Activated naive CD4-positive, alpha-beta T cell treated with anti-CD3 and anti-CD28 coated beads, Interleukin-2, amount 50 U/mL, for 72 hours (primary cell): ENCODE data around the gene ASPHD1. TPM values are rescaled to one million over a fixed set of nuclear protein-coding genes. Genes with fewer than 3 reads are reported as not detected.
"Not testable (repeated sequence)": the region's sequence is repeated elsewhere in the genome, so short reads cannot be mapped to it uniquely, and the experiment has no call there.

Experiments
- ATAC-seq, 2 donors: fragments of 150-1000 bp; cut with Tn5 transposase; 2 replicates each; pipeline ENCODE4 v1.10.0; 2021; ENCODE audit warnings: mild to moderate bottlenecking in 2 of 2, moderate library complexity in 2 of 2
- DNase-seq, 2 donors: peaks; one replicate each; pipeline ENCODE4 v3.0.0; 2021 to 2022; ENCODE audit warnings: low spot score in 2 of 2
- H3K27ac Mint-ChIP-seq, 2 donors: one replicate each; pipeline ENCODE4 v1.8.0; 2022; ENCODE audit warnings: mild to moderate bottlenecking in 2 of 2, mixed read lengths in 2 of 2
- H3K36me3 Mint-ChIP-seq, 2 donors: one replicate each; pipeline ENCODE4 v1.8.0; 2022; ENCODE audit warnings: mixed read lengths in 2 of 2
- H3K9me3 Mint-ChIP-seq, 2 donors: one replicate each; pipeline ENCODE4 v1.8.0; 2022; ENCODE audit warnings: mixed read lengths in 2 of 2
- total RNA-seq, 2 donors: library from RNA; stranded (reverse); gene quantifications; one replicate each; pipeline ENCODE4 v1.2.3, GENCODE V29; 2022

Gene ASPHD1
- total RNA-seq, 2 donors from 2014 or later = 1.4 to 3.8 TPM

DNA sequence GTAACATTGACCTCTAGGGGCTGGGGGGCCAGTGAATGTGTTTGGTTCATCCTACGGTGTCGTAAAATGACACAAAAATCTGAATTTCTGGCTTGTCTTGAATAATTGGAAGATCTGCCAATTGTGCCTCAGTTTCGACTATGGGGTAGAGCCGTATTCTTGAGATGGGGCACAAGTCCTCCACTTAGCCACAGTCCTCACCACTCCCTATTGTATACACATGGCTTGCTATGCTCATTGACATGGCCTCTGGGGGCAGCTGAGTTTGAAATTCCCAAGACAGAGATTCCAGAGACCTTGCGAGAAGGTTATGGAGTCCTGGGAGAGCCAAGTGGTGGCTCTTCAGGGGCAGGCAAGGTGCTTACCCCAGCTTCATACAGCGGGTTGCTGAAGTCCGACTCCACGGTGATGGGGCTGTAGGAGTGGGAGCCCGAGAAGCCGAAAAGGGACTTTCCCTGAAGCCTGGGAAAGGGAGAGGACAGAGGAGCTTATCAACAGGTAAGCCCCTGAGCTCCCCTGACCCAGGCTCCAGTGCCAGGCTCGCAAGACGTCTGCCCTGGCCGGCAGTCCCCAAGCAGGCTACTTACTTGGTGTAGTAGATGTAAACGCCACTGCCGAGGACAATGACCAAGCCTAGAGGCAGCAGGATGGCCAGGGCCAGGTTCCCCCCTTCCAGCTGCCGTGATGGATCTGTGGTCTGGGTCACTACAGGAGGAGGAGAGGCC lies 28.3 kb upstream of the ASPHD1 start:
- H3K36me3 Mint-ChIP-seq = no peaks in the 10 kb centered on the region
- no peak overlapping the region for H3K27ac Mint-ChIP-seq
- no peak for ATAC-seq
- no peak for DNase-seq
- H3K9me3 Mint-ChIP-seq = no peaks in the 10 kb centered on the region

DNA sequence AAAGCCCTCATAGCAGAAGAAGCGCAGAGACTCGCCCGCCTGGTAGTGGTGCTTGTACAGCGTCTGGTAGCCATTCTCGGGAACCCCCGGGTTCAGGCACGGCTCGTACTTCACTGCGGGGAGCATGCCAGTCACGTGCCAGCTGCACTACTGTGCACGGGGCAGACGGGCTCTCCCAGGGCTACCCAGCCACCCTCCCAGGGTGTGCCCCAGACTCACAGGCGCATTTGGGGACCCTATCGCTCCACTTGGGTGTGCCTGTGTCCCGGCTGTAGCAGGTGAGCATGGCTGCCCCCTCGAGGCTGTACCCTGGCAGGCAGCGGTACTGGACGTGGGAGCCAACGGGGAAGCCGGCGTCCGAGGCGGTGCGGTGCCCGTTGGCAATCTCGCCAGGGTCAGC lies 27.0 kb upstream of the ASPHD1 start:
- no peaks in the 10 kb centered on the region for H3K9me3 Mint-ChIP-seq
- DNase-seq (no peak), ATAC-seq (no peak)

DNA sequence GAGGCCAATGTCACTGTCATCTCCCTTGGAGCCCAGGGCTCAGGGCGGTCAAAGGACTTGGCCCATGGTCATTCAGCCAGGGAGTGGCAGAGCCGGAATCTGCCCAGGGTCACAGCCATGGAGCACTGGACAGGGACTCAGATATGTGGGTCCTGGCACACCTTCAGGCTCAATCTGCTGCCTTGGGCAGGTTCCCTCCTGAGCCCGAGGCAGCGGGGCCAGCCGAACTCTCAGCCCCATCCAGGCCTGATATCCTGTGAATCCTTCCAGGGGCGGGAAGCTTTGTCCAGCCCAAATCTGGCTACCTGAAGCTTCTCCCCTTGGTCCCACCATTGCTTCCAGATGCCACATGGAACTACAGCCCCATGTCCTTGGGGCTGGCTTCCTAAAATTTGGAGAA lies 25.1 kb upstream of the ASPHD1 start:
- Mint-ChIP-seq H3K27ac (no peak overlapping the region), H3K36me3 (no peaks in the 10 kb centered on the region), H3K9me3 (no peaks in the 10 kb centered on the region)
- no peak for ATAC-seq
- no peak for DNase-seq

More for the DNA sequence above, 27.0 kb upstream of the ASPHD1 start:
- Mint-ChIP-seq H3K27ac (no peak overlapping the region), H3K36me3 (no peaks in the 10 kb centered on the region)

DNA sequence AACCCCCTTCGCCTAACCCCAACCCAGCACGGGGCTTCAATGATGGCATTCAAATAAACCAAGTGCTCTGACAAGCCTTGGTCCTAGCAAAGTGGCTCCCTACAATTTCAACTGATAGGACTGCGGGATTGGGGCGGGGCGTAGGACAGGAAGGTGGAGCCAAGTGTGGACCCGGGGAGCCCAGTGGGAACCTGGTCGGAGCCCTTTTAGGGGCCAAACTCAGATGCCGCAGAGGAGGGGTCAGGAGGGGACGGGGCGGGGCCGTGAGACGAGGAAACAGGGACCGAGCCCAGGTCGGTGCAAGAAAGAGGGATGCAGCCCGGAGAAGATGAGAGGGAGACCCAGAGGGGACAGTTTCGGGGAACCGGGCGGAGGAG lies 24.1 kb upstream of the ASPHD1 start:
- Mint-ChIP-seq H3K36me3 (no peaks in the 10 kb centered on the region), H3K9me3 (no peaks in the 10 kb centered on the region), H3K27ac (no peak overlapping the region)
- DNase-seq (no peak), ATAC-seq (no peak)

DNA sequence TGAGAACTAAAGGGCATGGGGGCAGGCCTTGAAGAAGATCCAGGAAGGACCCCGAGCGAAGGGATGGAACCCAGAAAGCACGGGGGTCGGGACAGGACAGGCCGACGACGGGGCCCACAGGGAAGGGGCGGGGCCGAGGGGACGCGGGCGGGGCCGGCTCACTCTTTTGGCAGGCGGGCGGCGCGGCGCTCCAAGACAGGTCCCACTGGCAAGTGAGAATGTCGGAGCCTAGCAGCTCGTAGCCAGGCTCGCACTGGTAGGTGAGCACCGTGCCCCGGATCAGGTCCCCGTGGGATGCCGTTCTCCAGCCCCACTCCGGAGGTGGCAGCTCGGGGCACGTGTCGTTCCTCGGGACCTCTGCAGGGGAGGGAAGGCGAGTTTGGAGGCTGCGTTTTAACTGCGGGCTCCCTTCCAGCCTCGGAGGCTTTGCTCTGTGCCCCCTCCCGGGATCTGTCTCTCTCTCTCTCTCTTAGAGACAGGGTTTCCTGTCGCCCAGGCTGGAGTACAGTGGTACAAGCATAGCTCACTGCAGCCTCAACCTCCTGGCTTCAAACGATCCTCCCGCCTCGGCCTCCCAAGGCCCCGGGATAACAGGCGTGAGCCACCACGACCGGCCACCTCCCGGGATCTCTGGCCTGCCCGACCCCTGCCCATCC lies 23.6 kb upstream of the ASPHD1 start:
- DNase-seq = peak in 1 of 2 donors; percentile 41
- H3K36me3 Mint-ChIP-seq = no peaks in the 10 kb centered on the region
- no peaks in the 10 kb centered on the region for H3K9me3 Mint-ChIP-seq
- H3K27ac Mint-ChIP-seq = no peak overlapping the region
- peak; percentile 30 to 44 for ATAC-seq

DNA sequence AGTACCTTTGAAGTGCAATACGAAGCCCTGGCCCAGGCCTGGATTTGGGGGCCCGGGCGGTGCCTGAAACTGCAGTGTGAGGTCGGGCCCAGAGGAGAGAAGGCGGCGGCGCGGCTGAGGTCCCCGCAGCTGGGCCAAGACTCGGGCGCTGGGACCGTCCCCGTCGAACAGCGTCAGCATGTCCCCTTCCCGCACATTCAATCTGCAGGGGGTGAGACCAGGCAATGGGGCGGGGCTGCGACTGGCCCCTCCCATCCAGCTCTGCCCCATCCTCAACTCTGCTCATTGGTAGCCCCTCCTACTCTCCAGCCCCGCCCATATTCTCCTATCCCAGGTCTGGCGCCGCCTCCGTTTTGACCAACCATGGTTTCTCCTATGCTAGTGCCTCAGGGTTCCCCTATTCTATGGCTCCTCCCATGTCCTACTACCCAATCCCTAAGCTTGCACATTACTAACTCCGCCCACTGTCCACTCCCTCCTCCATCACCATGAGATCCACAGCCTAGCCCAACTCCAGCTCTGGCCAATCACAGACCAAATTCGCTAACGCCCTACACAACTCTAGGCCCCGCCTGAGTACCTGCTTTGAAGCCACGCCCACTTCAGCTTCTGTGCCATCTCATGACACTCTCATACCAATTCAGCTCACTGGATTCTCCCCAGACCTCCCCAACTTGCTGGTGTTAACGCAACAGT lies 22.9 kb upstream of the ASPHD1 start:
- Mint-ChIP-seq H3K36me3 (no peaks in the 10 kb centered on the region), H3K9me3 (no peaks in the 10 kb centered on the region), H3K27ac (no peak overlapping the region)
- ATAC-seq = peak; percentile 80 to 86
- peak in 1 of 2 donors; percentile 53 for DNase-seq

DNA sequence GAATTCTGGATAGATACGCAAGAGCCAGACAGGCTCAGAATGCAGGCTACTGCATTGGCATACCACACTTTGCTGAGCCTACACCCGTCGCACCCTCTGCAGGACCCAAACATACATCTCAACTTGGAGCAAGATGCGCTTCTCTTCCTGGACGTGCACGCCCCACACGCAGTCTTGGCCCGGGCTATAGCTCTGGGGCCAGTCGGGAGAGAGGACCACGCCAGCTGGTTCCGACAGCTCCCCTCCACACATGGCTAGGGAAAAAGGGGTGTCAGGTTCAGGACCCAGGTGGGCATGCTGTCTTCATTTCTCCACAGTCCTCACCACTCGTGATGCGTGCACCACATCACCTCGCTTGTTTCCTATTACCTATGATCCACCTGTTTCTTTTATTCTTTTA lies 22.1 kb upstream of the ASPHD1 start:
- H3K36me3 Mint-ChIP-seq = no peaks in the 10 kb centered on the region
- DNase-seq (no peak), ATAC-seq (no peak)
- H3K27ac Mint-ChIP-seq = no peak overlapping the region
- H3K9me3 Mint-ChIP-seq = no peaks in the 10 kb centered on the region

DNA sequence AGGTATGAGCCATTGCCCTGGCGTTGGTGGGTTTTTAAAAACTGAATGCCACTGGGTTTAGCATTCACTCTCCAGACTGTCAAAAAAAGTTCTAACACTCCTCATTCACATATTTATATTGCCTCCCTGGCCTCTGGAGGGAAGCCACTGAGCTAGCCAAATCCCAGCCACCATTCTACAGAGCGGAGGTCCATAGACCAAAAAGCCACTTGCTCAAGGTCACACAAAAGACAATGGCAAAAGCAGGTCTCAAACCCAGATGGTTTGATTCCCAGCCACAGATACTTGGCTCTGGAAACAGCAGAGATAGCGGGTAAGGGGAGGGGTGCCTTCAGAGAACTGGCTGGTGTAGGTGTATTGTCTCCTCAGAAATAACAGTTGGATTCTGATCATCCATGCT lies 19.2 kb upstream of the ASPHD1 start:
- DNase-seq (no peak), ATAC-seq (no peak)
- Mint-ChIP-seq H3K27ac (no peak overlapping the region), H3K9me3 (no peaks in the 10 kb centered on the region), H3K36me3 (no peaks in the 10 kb centered on the region)

DNA sequence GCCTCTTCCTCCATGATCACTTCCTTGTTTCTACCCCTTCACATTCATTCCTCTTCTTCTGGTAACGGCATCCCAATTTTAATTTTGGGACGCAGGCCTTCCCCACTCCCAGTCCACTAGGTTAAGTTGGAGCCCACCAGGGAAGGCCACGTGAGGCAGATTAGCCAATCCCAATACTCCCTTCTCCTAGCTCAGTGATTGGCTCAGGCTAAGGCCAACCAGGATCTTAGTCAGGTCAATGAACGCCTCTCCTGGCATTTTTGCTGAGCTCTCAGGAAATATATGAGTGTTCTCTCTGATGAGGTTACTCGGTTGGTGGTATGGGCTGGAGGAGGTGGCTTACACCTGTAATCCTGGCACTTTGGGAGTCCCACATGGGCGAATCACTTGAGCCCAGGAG lies 16.3 kb upstream of the ASPHD1 start:
- no peak for ATAC-seq
- DNase-seq = no peak
- H3K9me3 Mint-ChIP-seq = no peaks in the 10 kb centered on the region
- H3K36me3 Mint-ChIP-seq = no peaks in the 10 kb centered on the region
- no peak overlapping the region for H3K27ac Mint-ChIP-seq

DNA sequence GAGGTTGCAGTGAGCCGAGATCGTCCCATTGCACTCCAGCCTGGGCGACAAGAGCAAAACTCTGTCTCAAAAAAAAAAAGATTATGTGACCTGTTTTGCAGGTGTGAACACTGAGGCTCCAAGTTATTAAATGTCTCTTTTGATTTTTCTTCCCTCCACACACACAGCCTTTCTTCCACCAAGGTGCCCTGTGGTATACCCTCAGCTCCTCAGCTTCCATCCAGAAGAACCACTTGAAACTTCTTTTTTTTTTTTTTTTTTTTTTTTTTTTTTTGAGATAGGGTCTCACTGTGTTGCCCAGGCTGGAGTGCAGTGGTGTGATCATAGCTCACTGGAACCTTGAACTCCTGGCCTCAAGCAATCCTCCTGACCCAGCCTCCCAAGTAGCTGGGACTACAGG lies 10.9 kb upstream of the ASPHD1 start:
- H3K9me3 Mint-ChIP-seq, H3K36me3 Mint-ChIP-seq, ATAC-seq, DNase-seq: not testable (repeated sequence)
- H3K27ac Mint-ChIP-seq = peak overlapping the region in 1 of 2 donors; percentile 36

DNA sequence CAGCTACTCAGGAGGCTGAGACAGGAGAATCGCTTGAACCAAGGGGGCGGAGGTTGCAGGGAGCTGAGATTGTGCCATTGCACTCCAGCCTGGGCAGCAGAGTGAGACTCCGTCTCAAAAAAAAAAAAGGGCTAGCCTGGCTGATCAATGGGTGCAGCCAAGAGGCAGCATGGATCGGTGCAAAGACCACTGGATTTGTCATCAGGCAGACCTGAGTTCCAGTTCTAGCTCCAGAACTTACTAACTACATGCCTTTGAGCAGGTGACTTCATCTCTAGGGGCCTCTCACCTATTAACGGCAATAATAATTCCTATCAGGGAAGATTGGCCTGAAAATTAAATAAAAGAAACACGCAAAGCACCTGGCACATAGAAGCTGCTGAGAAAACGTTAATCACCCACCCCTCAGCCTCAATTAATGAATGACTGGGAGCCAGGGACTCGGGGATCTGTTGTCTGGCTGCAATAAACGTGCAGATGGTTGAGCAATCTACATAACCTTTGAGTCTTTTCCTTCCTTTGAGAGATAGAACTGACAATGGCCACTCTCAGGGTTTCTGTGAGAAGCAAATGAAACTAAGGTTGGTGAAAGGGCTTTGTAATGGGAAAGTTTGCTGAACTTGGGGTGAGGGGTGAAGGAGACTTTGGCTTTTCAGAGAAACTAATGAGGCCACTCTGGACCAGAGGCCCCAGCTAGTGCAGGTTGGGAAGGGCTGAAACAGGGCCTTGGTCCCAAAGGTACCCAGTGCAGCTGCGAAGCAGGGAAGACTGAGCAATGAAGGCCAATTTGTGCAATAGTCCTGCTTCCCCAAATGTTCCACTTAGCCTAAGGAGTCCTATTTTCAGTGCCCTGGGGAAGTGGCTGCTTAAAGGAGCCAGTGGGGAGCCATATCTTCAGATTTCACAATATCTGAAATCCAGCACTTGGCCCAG lies 8.5 kb upstream of the ASPHD1 start:
- H3K9me3 Mint-ChIP-seq = no peaks in the 10 kb centered on the region
- no peak overlapping the region for H3K27ac Mint-ChIP-seq
- H3K36me3 Mint-ChIP-seq = no peaks in the 10 kb centered on the region
- DNase-seq (no peak), ATAC-seq (no peak)

DNA sequence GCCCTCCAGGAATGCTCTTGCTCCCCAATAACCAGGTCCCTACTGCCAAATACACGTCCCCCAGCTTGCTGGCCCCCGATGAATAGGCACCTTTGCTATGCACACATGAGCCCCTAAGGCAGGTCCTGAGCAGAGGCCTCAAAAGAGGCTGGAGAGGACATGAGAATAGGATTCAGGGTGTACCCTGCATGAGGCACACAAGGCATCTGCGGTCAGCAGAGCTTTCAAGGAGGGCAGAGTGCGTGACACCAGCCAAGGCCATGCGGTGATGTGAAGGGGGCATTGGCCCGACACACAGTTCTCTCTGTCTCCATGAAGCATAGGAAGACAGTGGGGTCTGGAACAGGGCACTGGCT lies 7.9 kb upstream of the ASPHD1 start:
- ATAC-seq (no peak), DNase-seq (no peak)
- no peaks in the 10 kb centered on the region for H3K36me3 Mint-ChIP-seq
- H3K27ac Mint-ChIP-seq = no peak overlapping the region
- no peaks in the 10 kb centered on the region for H3K9me3 Mint-ChIP-seq

DNA sequence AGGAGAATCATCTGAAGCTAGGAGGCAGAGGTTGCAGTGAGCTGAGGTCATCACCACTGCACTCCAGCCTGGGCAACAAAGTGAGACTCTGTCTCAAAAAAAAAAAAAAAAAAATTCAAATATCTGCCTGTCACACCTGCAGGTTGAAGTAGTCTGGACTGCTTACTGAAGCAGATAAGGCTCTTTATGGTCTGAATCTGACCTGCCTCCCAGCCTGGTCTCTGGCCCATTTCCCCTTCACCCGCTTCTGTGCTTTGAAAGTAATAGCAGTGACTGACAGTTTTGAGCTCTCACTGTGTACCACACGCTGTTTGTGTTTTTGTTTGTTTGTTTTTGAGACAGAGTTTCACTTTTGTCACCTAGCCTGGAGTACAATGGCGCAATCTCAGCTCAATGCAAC lies 6.7 kb upstream of the ASPHD1 start:
- Mint-ChIP-seq H3K27ac (no peak overlapping the region), H3K36me3 (no peaks in the 10 kb centered on the region), H3K9me3 (no peaks in the 10 kb centered on the region)
- no peak for DNase-seq
- no peak for ATAC-seq

DNA sequence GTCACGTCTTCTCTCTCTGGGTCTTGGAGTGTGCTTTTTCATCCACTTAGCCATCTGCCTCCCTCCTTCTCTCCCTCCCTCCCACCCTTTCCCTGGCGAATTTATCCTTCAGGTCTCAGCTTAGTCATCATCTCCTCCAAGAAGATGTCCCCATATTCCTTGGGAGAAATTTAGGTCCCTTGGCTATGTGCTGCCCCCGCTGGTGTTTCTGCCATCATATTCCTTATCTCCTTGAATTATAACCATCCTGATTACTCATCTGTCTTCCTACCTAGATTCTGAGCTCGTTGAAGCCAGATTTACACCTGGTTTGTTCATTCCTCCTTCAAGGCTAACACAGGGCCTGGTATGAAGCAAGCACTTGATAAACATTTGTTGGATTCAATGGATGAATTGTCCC lies 5.9 kb upstream of the ASPHD1 start:
- no peaks in the 10 kb centered on the region for H3K9me3 Mint-ChIP-seq
- ATAC-seq = no peak
- no peak for DNase-seq
- H3K27ac Mint-ChIP-seq = no peak overlapping the region
- H3K36me3 Mint-ChIP-seq = no peaks in the 10 kb centered on the region

DNA sequence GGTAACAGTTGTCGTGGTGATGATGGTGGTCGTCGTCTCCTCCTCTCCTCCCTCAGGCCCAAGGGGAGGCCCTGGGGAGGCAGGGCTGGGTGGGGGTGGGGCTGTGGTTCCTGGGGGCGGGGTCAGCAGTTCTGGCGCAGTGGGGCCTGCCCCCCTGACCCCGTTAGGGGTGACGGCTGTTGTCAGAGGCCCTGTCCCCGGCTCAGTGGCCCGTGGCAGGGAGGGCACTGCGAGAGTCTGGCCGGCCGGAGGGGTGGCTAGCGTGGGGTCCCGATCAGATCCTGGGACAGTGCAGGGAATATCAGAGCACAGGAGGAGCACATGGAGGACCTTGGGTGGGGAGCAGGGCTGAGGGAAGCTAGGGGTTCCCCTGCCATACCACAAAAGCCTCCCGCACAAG lies 3.4 kb upstream of the ASPHD1 start:
- Mint-ChIP-seq H3K36me3 (no peaks in the 10 kb centered on the region), H3K27ac (no peak overlapping the region), H3K9me3 (no peaks in the 10 kb centered on the region)
- DNase-seq = no peak
- ATAC-seq = no peak

DNA sequence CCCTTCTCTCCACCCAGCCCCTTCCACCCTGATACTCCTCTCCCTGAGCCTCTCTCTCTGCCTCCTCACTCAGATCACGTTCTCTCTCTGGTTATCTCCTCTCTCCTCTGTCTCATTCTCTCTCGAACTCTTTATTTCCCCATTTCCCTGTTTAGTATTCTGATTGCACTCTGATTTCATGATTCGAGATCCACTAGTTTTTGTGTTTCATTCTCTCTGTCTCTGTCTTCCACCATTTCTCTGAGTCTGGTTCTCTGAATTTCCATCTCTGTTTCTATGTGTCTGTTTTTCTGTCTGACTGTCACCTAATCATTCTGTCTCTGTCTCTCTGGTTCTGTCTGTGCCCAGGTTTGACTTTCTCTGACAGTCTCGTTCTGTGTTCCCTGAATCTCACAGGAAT lies 3.0 kb upstream of the ASPHD1 start:
- no peak for DNase-seq
- no peak for ATAC-seq
- Mint-ChIP-seq H3K27ac (no peak overlapping the region), H3K36me3 (no peaks in the 10 kb centered on the region), H3K9me3 (no peaks in the 10 kb centered on the region)
